ENCODE data around the gene CA10. TPM values are rescaled to one million over a fixed set of nuclear protein-coding genes. Genes with fewer than 3 reads are reported as not detected.

Gene CA10
- total RNA-seq, 4 donors from 2014 or later: not detected

DNA sequence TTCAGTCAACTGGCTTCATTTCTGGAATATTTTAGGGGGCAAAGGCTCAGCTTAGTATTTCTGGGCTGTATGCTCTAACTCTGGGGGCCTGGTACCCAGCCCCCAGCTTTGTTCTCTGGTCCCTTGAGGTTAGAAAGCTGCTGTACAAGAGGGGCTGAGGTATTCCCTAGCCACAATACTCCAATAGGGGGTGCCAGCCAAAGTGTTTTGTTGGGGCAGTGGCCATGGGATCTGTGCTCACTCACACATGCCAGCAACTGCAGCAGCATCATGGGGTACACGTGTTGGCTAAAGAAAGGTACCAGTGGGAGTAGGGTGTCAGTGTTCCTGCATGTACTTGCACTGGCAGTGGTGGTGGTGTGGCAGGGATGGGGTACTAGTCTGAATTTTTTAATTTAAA is 257.3 kb downstream of the CA10 start:
- Histone ChIP-seq H3K27ac (replicated peaks in 1 of 4) (no peak overlapping the region), H3K36me3 (no peaks in the 10 kb centered on the region), H3K27me3 (no peaks in the 10 kb centered on the region), H3K4me3 (no peak overlapping the region), H3K4me1 (no peaks in the 10 kb centered on the region), H3K9me3 (no peaks in the 10 kb centered on the region)
- 38% methylated on average over 1 of the region's 1 CpG for WGBS
- intact Hi-C loops (cut with DNase I): no loop called here
- no peak for DNase-seq (ENCODE audit: extremely low spot score)
- no peak for TF ChIP-seq POLR2AphosphoS5 (IDR thresholded peaks at IDR 0.05)

- 97% methylated on average over 2 of the region's 2 CpGs for WGBS
- no peaks in the 10 kb centered on the region for H3K4me1 ChIP-seq
- no peaks in the 10 kb centered on the region for H3K36me3 ChIP-seq
- H3K27ac ChIP-seq (replicated peaks in 1 of 4): no peak overlapping the region
- DNase-seq (ENCODE audit: extremely low spot score): no peak
- no peaks in the 10 kb centered on the region for H3K9me3 ChIP-seq
- intact Hi-C loops (cut with DNase I): no loop called here
- TF ChIP-seq POLR2A (IDR thresholded peaks at IDR 0.05; ENCODE audit: low read depth) (no peak), EP300 (IDR thresholded peaks at IDR 0.05) (no peak), CTCF (IDR thresholded peaks at IDR 0.05) (no peak), POLR2AphosphoS5 (IDR thresholded peaks at IDR 0.05) (no peak)
- H3K4me3 ChIP-seq: no peak overlapping the region
- H3K27me3 ChIP-seq: no peaks in the 10 kb centered on the region
Measured at GRCh38 chr17:51891936-51892335, 266.6 kb downstream of the CA10 start.

DNA sequence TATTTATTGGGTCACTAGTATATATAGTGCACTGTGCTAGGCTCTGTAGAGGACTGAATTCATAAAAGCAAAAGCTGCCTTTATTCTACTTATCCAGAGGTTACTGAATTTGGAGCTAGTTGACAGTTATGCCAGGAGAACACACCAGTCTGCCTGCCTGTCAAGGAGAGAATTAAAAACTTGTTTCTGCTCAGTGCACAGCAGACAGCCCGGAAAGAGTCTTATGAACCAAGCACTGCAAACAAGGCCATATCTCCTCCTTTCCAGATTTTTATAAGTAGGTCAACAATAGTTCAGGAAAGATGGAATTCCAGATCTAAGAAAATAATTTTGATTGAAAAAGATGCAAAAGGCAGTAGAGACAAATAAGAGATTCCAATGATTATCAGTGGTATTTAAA is 267.8 kb downstream of the CA10 start:
- H3K9me3 ChIP-seq: no peaks in the 10 kb centered on the region
- WGBS: 84% methylated on average over 1 of the region's 1 CpG
- H3K36me3 ChIP-seq: no peaks in the 10 kb centered on the region
- no peaks in the 10 kb centered on the region for H3K4me1 ChIP-seq
- no peaks in the 10 kb centered on the region for H3K27me3 ChIP-seq
- intact Hi-C loops (cut with DNase I): no loop called here
- no peak for DNase-seq (ENCODE audit: extremely low spot score)
- TF ChIP-seq EP300 (IDR thresholded peaks at IDR 0.05): no peak
- no peak for TF ChIP-seq POLR2AphosphoS5 (IDR thresholded peaks at IDR 0.05)
- TF ChIP-seq CTCF (IDR thresholded peaks at IDR 0.05): no peak
- TF ChIP-seq POLR2A (IDR thresholded peaks at IDR 0.05; ENCODE audit: low read depth): no peak
- no peak overlapping the region for H3K27ac ChIP-seq (replicated peaks in 1 of 4)
- no peak overlapping the region for H3K4me3 ChIP-seq

DNA sequence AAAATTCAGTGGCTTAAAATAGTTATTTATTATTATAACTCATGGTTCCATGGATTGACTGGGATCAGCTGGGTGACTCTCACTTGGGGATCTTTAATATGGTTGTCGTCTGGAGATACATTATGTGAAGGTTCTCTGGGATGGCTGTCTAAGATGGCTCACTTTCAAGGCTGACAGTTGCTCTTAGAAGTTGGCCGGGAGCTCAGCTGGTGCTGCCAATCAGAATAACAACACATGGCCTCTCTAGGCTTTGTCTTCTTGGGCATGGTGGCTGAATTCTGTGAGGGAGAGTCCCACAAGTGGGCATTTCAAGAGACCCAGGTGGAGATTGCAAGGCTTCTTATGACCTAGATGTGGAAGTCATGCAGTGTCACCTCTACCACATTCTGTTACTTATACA is 269.7 kb downstream of the CA10 start:
- H3K36me3 ChIP-seq: no peaks in the 10 kb centered on the region
- no peak overlapping the region for H3K27ac ChIP-seq (replicated peaks in 1 of 4)
- H3K4me3 ChIP-seq: no peak overlapping the region
- TF ChIP-seq EP300 (IDR thresholded peaks at IDR 0.05) (no peak), CTCF (IDR thresholded peaks at IDR 0.05) (no peak), POLR2A (IDR thresholded peaks at IDR 0.05; ENCODE audit: low read depth) (no peak), POLR2AphosphoS5 (IDR thresholded peaks at IDR 0.05) (no peak)
- no peaks in the 10 kb centered on the region for H3K9me3 ChIP-seq
- intact Hi-C loops (cut with DNase I): no loop called here
- 80% methylated on average over 2 of the region's 2 CpGs for WGBS
- H3K27me3 ChIP-seq: no peaks in the 10 kb centered on the region
- no peak for DNase-seq (ENCODE audit: extremely low spot score)
- H3K4me1 ChIP-seq: no peaks in the 10 kb centered on the region

DNA sequence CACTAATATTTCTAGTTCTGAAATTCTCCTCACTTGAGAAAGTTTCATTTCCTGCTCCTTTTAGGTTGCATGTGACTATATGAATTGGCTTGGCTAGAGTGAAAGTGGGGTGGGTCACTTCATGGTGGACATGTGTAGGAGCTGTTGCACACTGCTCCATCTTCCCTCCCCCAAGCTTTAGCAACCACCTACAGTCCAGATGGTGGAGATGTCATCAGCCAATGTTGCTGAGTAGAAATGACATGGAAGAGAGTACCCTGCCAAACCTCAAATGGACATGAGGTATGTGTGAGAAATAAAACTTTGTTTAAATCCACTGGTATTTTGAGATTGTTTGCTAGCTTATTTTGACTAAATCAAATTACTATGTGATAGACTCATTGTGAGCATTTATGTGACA is 281.5 kb downstream of the CA10 start:
- no peaks in the 10 kb centered on the region for H3K9me3 ChIP-seq
- H3K27ac ChIP-seq (replicated peaks in 1 of 4): no peak overlapping the region
- H3K4me3 ChIP-seq: no peak overlapping the region
- DNase-seq (ENCODE audit: extremely low spot score): no peak
- no peaks in the 10 kb centered on the region for H3K4me1 ChIP-seq
- H3K36me3 ChIP-seq: no peaks in the 10 kb centered on the region
- TF ChIP-seq POLR2AphosphoS5 (IDR thresholded peaks at IDR 0.05) (no peak), POLR2A (IDR thresholded peaks at IDR 0.05; ENCODE audit: low read depth) (no peak), EP300 (IDR thresholded peaks at IDR 0.05) (no peak), CTCF (IDR thresholded peaks at IDR 0.05) (no peak)
- intact Hi-C loops (cut with DNase I): no loop called here
- no peaks in the 10 kb centered on the region for H3K27me3 ChIP-seq
